ENCODE results near the gene ZNF714. TPM values are rescaled to one million over a fixed set of nuclear protein-coding genes. Genes with fewer than 3 reads are reported as not detected.
"Not testable (repeated sequence)": the region's sequence is repeated elsewhere in the genome, so short reads cannot be mapped to it uniquely, and the experiment has no call there.

Gene ZNF714
- total RNA-seq, 1 donor from 2014 or later, result 6.4 TPM

DNA sequence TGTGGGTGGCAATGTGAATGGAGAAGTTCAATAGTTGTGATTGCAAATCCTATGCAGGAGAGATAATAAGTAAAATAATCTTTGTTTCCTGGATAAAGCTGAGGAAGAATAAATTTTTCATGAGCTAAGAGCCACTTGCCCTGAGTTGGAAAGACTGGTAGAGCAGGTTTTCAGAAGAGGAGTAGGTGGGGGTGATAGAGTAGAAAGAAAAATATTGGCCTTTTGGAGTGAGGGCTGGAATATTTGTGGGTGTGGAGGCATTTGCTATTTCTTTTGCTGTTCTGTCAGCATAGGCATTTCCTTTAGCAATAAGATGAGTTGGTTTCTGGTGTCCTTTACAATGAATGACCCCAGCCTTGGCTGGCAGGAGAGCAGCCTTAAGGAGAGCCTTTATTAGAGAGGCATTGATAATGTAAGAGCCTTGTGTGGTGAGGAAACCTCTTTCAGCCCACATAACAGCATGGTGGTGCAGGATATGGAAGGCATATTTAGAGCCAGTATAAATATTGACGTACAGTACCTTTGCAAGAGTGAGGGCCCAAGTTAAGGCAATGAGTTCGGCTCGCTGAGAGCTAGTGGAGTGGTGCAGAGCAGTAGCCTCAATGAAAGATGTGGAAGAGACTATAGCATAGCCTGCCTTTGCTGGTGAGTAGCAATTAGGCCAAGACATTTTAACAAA, 48.2 kb downstream of the ZNF714 start:
- no peaks in the 10 kb centered on the region for H3K9me3 ChIP-seq
- H3K36me3 ChIP-seq, result no peaks in the 10 kb centered on the region
- TF ChIP-seq POLR2A (IDR thresholded peaks at IDR 0.05) (no peak), POLR2AphosphoS5 (IDR thresholded peaks at IDR 0.05; ENCODE audit: insufficient read depth in 1 of 2, low read depth in 1 of 2) (no peak)
- TF ChIP-seq, protein P1, sequence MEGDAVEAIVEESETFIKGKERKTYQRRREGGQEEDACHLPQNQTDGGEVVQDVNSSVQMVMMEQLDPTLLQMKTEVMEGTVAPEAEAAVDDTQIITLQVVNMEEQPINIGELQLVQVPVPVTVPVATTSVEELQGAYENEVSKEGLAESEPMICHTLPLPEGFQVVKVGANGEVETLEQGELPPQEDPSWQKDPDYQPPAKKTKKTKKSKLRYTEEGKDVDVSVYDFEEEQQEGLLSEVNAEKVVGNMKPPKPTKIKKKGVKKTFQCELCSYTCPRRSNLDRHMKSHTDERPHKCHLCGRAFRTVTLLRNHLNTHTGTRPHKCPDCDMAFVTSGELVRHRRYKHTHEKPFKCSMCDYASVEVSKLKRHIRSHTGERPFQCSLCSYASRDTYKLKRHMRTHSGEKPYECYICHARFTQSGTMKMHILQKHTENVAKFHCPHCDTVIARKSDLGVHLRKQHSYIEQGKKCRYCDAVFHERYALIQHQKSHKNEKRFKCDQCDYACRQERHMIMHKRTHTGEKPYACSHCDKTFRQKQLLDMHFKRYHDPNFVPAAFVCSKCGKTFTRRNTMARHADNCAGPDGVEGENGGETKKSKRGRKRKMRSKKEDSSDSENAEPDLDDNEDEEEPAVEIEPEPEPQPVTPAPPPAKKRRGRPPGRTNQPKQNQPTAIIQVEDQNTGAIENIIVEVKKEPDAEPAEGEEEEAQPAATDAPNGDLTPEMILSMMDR (IDR thresholded peaks at IDR 0.05), result no peak
- no peak overlapping the region for H3K4me3 ChIP-seq
- H3K27me3 ChIP-seq, result no peaks in the 10 kb centered on the region
- H3K27ac ChIP-seq, result no peak overlapping the region
- no peak for DNase-seq (ENCODE audit: extremely low spot score in 2 of 2)
- H3K4me1 ChIP-seq, result no peaks in the 10 kb centered on the region
- intact Hi-C loops (cut with DNase I), result no loop called here

DNA sequence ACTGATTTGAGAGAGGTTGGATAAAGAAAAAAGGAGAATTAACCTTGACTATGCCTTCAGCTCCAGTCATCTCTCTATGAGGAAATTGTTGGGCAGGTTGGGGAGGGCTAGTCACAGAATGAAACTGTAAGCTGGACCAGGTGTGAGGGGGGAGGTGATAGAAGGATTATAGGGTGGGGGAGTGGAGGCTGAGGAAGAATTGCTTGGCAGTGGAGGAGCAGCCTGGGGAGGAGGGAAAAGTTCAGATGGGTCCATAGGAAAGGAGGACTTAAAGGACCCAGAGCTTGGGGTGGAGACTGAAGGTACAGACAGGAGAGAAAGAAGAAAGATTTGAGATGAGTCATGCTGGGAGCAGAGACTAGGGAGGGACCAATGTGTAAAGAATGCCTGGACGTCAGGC, 51.6 kb downstream of the ZNF714 start:
- no peak overlapping the region for H3K4me3 ChIP-seq
- no peaks in the 10 kb centered on the region for H3K4me1 ChIP-seq
- no peak overlapping the region for H3K27ac ChIP-seq
- no peak for TF ChIP-seq POLR2AphosphoS5 (IDR thresholded peaks at IDR 0.05; ENCODE audit: insufficient read depth in 1 of 2, low read depth in 1 of 2)
- TF ChIP-seq, protein P1 (IDR thresholded peaks at IDR 0.05), result no peak
- TF ChIP-seq POLR2A (IDR thresholded peaks at IDR 0.05), result no peak
- intact Hi-C loops (cut with DNase I), result no loop called here
- H3K27me3 ChIP-seq, result no peaks in the 10 kb centered on the region
- no peaks in the 10 kb centered on the region for H3K36me3 ChIP-seq
- DNase-seq (ENCODE audit: extremely low spot score in 2 of 2), result no peak
- no peaks in the 10 kb centered on the region for H3K9me3 ChIP-seq

- intact Hi-C loops (cut with DNase I), result no loop called here
- Histone ChIP-seq H3K27ac (no peak overlapping the region), H3K27me3 (no peaks in the 10 kb centered on the region), H3K9me3 (no peaks in the 10 kb centered on the region), H3K4me3 (no peak overlapping the region), H3K4me1 (no peaks in the 10 kb centered on the region), H3K36me3 (no peaks in the 10 kb centered on the region)
- no peak for DNase-seq (ENCODE audit: extremely low spot score in 2 of 2)
- TF ChIP-seq POLR2AphosphoS5 (IDR thresholded peaks at IDR 0.05; ENCODE audit: insufficient read depth in 1 of 2, low read depth in 1 of 2) (no peak), POLR2A (IDR thresholded peaks at IDR 0.05) (no peak)
- TF ChIP-seq, protein P1 (IDR thresholded peaks at IDR 0.05), result no peak
Measured at GRCh38 chr19:21134934-21135366, 52.9 kb downstream of the ZNF714 start.

DNA sequence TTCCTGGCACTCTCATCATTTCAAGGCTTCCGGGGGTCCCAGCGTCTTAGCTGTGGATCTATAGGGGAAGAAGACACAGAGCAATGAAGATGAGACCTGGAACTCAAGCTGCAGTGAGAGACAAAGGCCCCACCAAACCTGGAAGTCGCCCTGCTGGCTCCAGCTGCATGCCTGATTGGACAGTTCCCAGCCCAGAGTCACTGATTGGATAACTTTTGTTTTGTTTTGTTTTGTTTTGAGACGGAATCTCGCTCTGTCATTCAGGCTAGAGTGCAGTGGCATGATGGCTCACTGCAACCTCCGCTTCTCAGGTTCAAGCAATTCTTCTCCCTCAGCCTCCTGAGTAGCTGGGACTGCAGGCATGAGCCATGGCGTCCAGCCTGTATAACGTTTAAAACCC, 53.4 kb downstream of the ZNF714 start:
- TF ChIP-seq POLR2AphosphoS5 (IDR thresholded peaks at IDR 0.05; ENCODE audit: insufficient read depth in 1 of 2, low read depth in 1 of 2), result no peak
- TF ChIP-seq POLR2A (IDR thresholded peaks at IDR 0.05), result no peak
- TF ChIP-seq, protein P1 (IDR thresholded peaks at IDR 0.05), result no peak
- no peaks in the 10 kb centered on the region for H3K27me3 ChIP-seq
- H3K36me3 ChIP-seq, result no peaks in the 10 kb centered on the region
- H3K9me3 ChIP-seq, result no peaks in the 10 kb centered on the region
- no peak for DNase-seq (ENCODE audit: extremely low spot score in 2 of 2)
- no peak overlapping the region for H3K4me3 ChIP-seq
- H3K27ac ChIP-seq, result no peak overlapping the region
- H3K4me1 ChIP-seq, result no peaks in the 10 kb centered on the region
- intact Hi-C loops (cut with DNase I), result no loop called here

- Histone ChIP-seq H3K4me1 (peaks cover 8% of the 10 kb centered on the region), H3K27me3 (no peaks in the 10 kb centered on the region), H3K4me3 (no peak overlapping the region), H3K27ac (no peak overlapping the region), H3K36me3 (no peaks in the 10 kb centered on the region), H3K9me3 (no peaks in the 10 kb centered on the region)
- no peak for DNase-seq (ENCODE audit: extremely low spot score in 2 of 2)
- intact Hi-C loops (cut with DNase I), result no loop called here
- TF ChIP-seq POLR2AphosphoS5 (IDR thresholded peaks at IDR 0.05; ENCODE audit: insufficient read depth in 1 of 2, low read depth in 1 of 2) (no peak), POLR2A (IDR thresholded peaks at IDR 0.05) (no peak)
- TF ChIP-seq, protein P1 (IDR thresholded peaks at IDR 0.05), result no peak
Measured at GRCh38 chr19:21138130-21138529, 56.1 kb downstream of the ZNF714 start.

GRCh38 chr19:21141006-21141405, 59.0 kb downstream of the ZNF714 start:
- DNase-seq (ENCODE audit: extremely low spot score in 2 of 2); H3K27ac ChIP-seq; H3K27me3 ChIP-seq; H3K9me3 ChIP-seq; intact Hi-C loops (cut with DNase I): not testable (repeated sequence)
- H3K4me1 ChIP-seq, result peaks cover 17% of the 10 kb centered on the region
- peak overlapping the region in 1 of 2 donors; percentile 65 for H3K4me3 ChIP-seq
- H3K36me3 ChIP-seq, result peaks cover 0 to 13% of the 10 kb centered on the region in 2 donors
